ENCODE data around the gene JAK2.

JAK2 gene

GRCh38 chr9:4997196-4997595, 12.1 kb downstream of the JAK2 start:
- no peak for TF ChIP-seq CTCF (IDR thresholded peaks at IDR 0.05)

DNA sequence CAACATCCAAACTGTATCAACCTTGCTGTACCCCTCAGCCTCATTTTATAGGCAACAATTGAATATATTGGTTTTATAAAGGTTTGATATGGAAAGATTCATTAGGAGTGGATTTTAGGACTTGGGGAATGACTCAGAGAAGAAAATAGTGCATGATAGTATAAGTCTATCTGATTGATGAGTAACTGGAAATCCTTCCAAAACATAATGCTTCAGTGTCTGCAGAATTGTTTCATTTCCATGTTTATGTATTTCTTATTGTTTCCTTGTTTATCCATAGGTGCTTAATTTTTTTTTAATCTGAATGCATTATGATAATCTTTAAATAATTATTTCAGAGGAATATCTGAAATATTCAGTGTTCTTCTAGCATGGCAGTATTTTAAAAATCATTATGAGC, 12.6 kb downstream of the JAK2 start:
- no peak for TF ChIP-seq CTCF (IDR thresholded peaks at IDR 0.05)

DNA sequence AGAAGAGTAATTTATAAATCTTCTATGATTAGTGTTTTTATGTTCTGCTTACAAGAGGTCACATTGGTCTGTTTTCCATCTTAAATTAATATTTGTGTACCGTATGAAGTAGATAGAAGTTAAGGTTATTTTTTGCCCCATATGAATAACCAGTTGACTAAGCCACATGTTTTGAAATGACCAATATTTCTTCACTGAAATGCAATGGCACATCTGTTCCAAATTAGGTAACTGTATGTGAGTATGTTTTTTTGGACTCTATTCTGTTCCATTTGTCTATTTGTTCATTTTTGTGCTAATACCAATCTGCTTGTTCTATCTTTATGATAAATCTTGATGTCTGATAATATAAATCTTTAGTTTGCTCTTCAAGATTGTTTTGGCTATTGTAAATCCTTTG, 17.7 kb downstream of the JAK2 start:
- no peak for TF ChIP-seq CTCF (IDR thresholded peaks at IDR 0.05)

GRCh38 chr9:5004481-5004880, 19.4 kb downstream of the JAK2 start:
- no peak for TF ChIP-seq CTCF (IDR thresholded peaks at IDR 0.05)

DNA sequence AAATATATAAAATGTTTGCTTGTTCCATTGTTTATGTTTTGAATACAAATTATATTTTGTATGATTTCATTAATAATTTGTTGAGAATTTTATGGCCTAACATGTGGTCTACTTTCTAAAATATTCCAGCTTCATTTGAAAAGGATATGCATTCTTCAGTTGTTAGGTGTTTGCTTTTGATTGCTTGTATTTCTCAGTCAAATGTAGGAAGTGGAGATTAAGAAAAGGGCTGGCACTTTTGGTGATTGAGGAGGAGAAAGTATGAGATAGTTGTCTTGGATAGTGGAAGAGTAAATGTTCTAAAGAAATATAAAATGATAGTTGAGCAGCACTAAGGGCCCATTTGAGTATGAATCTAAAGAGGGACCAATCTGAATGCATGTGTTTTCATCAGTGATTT, 23.1 kb downstream of the JAK2 start:
- no peak for TF ChIP-seq CTCF (IDR thresholded peaks at IDR 0.05)

- TF ChIP-seq CTCF (IDR thresholded peaks at IDR 0.05), result no peak
These were observed 28.3 kb downstream of the JAK2 start for GRCh38 chr9:5013374-5013773.

- no peak for TF ChIP-seq CTCF (IDR thresholded peaks at IDR 0.05)
These were observed 30.9 kb downstream of the JAK2 start for GRCh38 chr9:5015934-5016333.

GRCh38 chr9:5025416-5025815, 40.3 kb downstream of the JAK2 start:
- no peak for TF ChIP-seq CTCF (IDR thresholded peaks at IDR 0.05)
